Left lung (tissue), 10 donors: ENCODE data around the gene PIAS1. TPM values are rescaled to one million over a fixed set of nuclear protein-coding genes. Genes with fewer than 3 reads are reported as not detected.
"Not testable (repeated sequence)": the region's sequence is repeated elsewhere in the genome, so short reads cannot be mapped to it uniquely, and the experiment has no call there.

Experiments
- ATAC-seq: fragments of 200-7000 bp; cut with Tn5 transposase; one replicate; pipeline ENCODE4 v1.9.1; 2020; ENCODE audit warnings: moderate library complexity
- DNase-seq, 4 donors: peaks; one replicate each; pipeline ENCODE4 v3.0.0-alpha.2; 2013 to 2020
- H3K27ac ChIP-seq, 2 donors: fragments of 200-600 bp; sonication (generic) in 1 of 2; one replicate each; pipeline versions ENCODE4 v1.5.0 to v1.8.0; 2020 to 2021
- H3K27me3 ChIP-seq, 2 donors: fragments of 200-600 bp; sonication (generic) in 1 of 2; one replicate each; pipeline versions ENCODE4 v1.5.0 to v1.8.0; 2020 to 2021
- H3K36me3 ChIP-seq, 2 donors: fragments of 200-600 bp; sonication (generic) in 1 of 2; one replicate each; pipeline versions ENCODE4 v1.5.0 to v1.8.0; 2020 to 2021
- H3K4me1 ChIP-seq, 2 donors: fragments of 200-600 bp; one replicate each; pipeline ENCODE4 v1.8.0; 2021
- H3K4me3 ChIP-seq, 2 donors: fragments of 200-600 bp; sonication (generic) in 1 of 2; one replicate each; pipeline versions ENCODE4 v1.5.0 to v1.8.0; 2020 to 2021; ENCODE audit warnings: mild to moderate bottlenecking in 1 of 2
- H3K9me3 ChIP-seq, 2 donors: fragments of 200-600 bp; sonication (generic) in 1 of 2; one replicate each; pipeline versions ENCODE4 v1.5.0 to v1.8.0; 2020 to 2021
- intact Hi-C, 2 donors: fragments of 100-400 bp; cut with DNase I; formaldehyde crosslinking; loops; one replicate each; pipeline versions ENCODE4 v1.11.2 to v1.14.2; 2022
- polyA plus RNA-seq, 6 donors: library from polyadenylated mRNA; unstranded; fragments of 120-200 nt; gene quantifications; one replicate each; pipeline ENCODE4 v1.2.1, GENCODE V29; 2013; ENCODE audit not compliant: insufficient read length in 6 of 6
- total RNA-seq, 2 donors: library from RNA; stranded (reverse); fragmentation: NEBNext Ultra II Directional; extraction: Animal tissue kit (Norgen Biotek cat#: 25700); gene quantifications; one replicate each; pipeline ENCODE4 v1.2.1, GENCODE V29; 2021
- TF ChIP-seq, protein P1 (sequence below), 2 donors: fragments of 200-600 bp; sonication (generic) in 1 of 2; IDR thresholded peaks; one replicate each; pipeline versions ENCODE4 v1.5.0 to v1.8.0; 2021; ENCODE audit warnings: antibody characterized with exemption in 2 of 2
- donor health status: DM: no; HTN: yes; CAD: no.
- donor health status: DM: no; HTN: no; CAD: no.

PIAS1 gene
- total and polyA plus RNA-seq, 8 donors, result 44.9 to 71.4 (median 63.3) TPM

DNA sequence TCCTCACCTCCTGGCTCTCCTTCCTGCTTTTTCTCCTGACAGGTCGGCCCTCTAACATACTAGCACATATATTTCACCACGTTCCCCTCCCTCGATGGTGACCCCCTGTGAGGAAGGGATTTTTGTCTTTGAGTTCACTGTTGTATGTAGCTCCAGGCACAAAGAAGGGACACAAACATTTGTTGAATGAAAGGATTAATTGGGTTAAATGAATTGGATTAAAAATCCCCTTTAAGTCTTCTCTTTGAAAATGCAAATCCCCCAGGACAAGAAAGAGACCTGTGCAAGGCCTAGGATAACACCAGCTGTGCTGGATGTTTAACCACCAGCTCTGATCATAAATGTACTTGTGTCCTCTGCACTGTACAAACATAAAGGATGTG is 147.8 kb downstream of the PIAS1 start:
- DNase-seq, result no peak
- H3K36me3 ChIP-seq, result peaks cover 0 to 12% of the 10 kb centered on the region in 2 donors
- no peaks in the 10 kb centered on the region for H3K27me3 ChIP-seq
- no peak overlapping the region for H3K4me3 ChIP-seq
- peaks cover 9 to 32% of the 10 kb centered on the region in 2 donors for H3K4me1 ChIP-seq
- H3K9me3 ChIP-seq, result no peaks in the 10 kb centered on the region
- no peak overlapping the region for H3K27ac ChIP-seq
- intact Hi-C loops, result no loop called here
- ATAC-seq, result no peak
- TF ChIP-seq, protein P1, sequence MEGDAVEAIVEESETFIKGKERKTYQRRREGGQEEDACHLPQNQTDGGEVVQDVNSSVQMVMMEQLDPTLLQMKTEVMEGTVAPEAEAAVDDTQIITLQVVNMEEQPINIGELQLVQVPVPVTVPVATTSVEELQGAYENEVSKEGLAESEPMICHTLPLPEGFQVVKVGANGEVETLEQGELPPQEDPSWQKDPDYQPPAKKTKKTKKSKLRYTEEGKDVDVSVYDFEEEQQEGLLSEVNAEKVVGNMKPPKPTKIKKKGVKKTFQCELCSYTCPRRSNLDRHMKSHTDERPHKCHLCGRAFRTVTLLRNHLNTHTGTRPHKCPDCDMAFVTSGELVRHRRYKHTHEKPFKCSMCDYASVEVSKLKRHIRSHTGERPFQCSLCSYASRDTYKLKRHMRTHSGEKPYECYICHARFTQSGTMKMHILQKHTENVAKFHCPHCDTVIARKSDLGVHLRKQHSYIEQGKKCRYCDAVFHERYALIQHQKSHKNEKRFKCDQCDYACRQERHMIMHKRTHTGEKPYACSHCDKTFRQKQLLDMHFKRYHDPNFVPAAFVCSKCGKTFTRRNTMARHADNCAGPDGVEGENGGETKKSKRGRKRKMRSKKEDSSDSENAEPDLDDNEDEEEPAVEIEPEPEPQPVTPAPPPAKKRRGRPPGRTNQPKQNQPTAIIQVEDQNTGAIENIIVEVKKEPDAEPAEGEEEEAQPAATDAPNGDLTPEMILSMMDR (IDR thresholded peaks at IDR 0.05), result no peak

GRCh38 chr15:68202994-68203393 is 148.9 kb downstream of the PIAS1 start:
- H3K27me3 ChIP-seq, H3K9me3 ChIP-seq, ATAC-seq, H3K36me3 ChIP-seq, intact Hi-C loops, DNase-seq, H3K4me3 ChIP-seq, H3K27ac ChIP-seq: not testable (repeated sequence)
- peaks cover 9 to 42% of the 10 kb centered on the region in 2 donors for H3K4me1 ChIP-seq

DNA sequence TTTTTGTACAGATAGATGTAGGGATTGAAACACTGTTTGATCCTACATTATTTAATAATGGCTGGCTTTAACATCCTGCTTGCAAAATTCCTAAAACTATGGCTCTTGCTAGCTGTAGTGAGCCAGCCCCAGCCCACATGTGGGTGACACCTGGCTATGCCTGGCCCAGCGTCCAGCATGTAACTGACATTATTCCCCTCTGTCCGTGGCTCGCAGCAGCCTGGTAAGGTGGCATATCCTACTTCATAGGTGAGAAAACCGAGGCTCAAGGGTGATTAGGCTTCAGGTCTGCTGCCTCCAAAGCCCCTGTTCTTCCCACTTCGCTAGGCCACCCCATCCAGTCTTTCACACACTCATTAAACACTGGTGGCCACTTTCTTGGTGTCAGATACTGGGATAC is 149.4 kb downstream of the PIAS1 start:
- H3K27ac ChIP-seq, result no peak overlapping the region
- H3K4me3 ChIP-seq, result no peak overlapping the region
- intact Hi-C loops, result no loop called here

GRCh38 chr15:68203956-68204355 is 149.8 kb downstream of the PIAS1 start:
- DNase-seq (no peak), ATAC-seq (no peak)
- Histone ChIP-seq H3K4me3 (no peak overlapping the region), H3K27ac (no peak overlapping the region), H3K27me3 (no peaks in the 10 kb centered on the region), H3K4me1 (peaks cover 9 to 50% of the 10 kb centered on the region in 2 donors), H3K36me3 (no peaks in the 10 kb centered on the region), H3K9me3 (no peaks in the 10 kb centered on the region)
- intact Hi-C loops, result no loop called here
- TF ChIP-seq, protein P1 (IDR thresholded peaks at IDR 0.05), result no peak

More for the DNA sequence above, 149.4 kb downstream of the PIAS1 start:
- Histone ChIP-seq H3K4me1 (peaks cover 9 to 47% of the 10 kb centered on the region in 2 donors), H3K36me3 (no peaks in the 10 kb centered on the region), H3K27me3 (no peaks in the 10 kb centered on the region), H3K9me3 (no peaks in the 10 kb centered on the region)
- TF ChIP-seq, protein P1 (IDR thresholded peaks at IDR 0.05), result no peak
- ATAC-seq (no peak), DNase-seq (no peak)

DNA sequence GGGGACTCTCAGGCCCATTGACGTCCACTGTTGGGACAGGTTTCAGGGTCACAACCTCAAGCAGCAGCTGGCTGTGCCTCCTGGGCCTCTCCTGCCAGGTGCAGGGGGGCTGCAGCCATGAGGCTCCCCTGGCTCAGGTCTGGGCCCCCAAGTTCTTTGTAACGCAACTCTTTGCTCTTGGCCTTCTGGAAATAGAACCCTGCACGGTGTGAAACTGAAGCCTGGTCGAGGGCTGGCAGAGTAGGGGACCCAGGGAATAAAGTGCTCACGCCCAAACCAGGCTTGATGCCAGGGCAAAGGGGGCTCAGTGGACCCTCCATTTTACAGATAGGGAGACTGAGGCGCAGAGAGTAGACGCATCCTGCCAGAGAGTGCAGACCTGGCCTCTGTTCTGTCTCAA is 150.2 kb downstream of the PIAS1 start:
- ATAC-seq, result no peak
- Histone ChIP-seq H3K9me3 (no peaks in the 10 kb centered on the region), H3K27ac (no peak overlapping the region), H3K4me3 (peak overlapping the region in 1 of 2 donors; percentile 41), H3K27me3 (no peaks in the 10 kb centered on the region), H3K36me3 (no peaks in the 10 kb centered on the region), H3K4me1 (peaks cover 9 to 54% of the 10 kb centered on the region in 2 donors)
- DNase-seq, result no peak
- TF ChIP-seq, protein P1 (IDR thresholded peaks at IDR 0.05), result no peak
- intact Hi-C loops, result no loop called here
